NCI-H1930 (cell line): ENCODE data around the gene STX10.
"Not testable (repeated sequence)": the region's sequence is repeated elsewhere in the genome, so short reads cannot be mapped to it uniquely, and the experiment has no call there.

Experiments used
- DNase-seq, 2 experiments: peaks; one replicate each; lab custom pipeline; 2025; lab: John Stamatoyannopoulos, UW

Gene STX10

DNA sequence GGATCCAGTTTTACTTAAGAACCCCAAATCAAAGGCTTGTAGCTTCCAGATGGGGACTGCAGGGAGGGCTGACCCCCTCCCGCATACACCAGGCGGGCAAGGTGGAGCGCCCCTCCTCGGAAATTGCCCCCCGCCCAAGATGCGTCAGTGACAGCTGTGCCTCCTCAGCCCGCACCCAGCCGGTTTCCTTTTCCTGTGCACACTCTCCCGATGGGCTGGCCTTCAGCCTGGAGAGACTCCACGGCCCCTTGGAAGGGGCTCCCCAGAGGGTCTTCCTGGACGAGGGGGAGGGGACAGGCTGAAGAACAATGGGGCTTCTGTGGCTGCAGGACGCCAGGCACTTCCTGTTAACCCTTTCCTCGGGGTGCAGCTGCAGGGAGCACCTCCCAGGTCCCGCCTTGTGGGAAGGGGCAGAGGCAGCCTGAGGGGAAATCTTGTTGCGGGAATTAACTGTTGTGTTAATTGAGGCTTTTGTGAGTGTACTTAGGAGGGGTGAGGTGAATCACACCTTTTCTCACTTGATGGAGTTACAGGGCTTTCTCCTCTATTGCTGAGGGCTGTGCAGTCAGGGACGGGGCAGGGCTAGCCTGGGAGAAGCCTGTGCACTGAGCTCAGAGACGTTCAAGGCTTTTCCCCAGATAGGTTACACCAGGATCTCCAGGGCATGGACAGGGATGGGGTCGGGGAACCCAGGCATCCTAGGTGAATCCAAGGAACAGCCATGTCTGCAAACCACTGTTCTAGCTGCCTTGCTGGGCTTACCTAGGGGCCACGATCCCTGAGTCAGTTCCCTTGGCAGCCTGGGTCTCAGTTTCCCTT is 14.4 kb upstream of the STX10 start:
- DNase-seq, result no peak

DNA sequence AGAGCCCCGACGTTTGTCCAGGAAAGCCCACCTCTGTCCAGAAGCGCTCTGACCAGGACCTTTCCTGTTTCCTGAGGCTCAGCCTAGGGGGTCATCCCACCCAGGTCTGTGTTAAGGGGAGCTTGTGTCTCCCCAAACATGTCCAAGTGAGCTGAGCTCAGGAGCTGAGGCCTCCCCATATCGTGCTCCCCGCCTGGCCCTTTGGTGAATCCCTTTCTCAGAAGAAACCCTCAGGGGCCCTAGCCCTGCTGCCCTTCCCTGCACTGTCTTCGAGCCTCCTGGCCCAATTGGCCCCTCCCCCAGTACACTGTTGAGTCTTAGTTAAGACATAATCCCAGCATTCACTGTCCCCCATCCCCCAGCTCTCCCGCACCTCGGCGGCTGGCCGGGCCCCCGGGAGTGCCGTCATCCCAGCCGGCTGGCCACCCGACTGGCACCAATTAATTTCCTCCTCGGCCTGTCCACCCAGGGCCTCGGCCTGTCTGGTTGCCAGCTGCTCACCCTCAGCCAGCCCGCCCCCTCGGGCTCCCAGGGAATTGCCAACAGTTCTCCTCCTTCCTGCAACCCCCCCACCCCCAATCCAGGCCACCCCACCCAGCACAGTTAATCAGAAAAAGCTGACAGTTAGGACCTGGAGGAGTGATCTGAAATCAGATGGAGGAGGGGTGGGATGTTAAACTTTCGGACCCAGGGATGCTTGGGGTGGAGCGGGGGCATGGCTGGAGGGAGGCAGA is 13.6 kb upstream of the STX10 start:
- DNase-seq, result no peak

DNA sequence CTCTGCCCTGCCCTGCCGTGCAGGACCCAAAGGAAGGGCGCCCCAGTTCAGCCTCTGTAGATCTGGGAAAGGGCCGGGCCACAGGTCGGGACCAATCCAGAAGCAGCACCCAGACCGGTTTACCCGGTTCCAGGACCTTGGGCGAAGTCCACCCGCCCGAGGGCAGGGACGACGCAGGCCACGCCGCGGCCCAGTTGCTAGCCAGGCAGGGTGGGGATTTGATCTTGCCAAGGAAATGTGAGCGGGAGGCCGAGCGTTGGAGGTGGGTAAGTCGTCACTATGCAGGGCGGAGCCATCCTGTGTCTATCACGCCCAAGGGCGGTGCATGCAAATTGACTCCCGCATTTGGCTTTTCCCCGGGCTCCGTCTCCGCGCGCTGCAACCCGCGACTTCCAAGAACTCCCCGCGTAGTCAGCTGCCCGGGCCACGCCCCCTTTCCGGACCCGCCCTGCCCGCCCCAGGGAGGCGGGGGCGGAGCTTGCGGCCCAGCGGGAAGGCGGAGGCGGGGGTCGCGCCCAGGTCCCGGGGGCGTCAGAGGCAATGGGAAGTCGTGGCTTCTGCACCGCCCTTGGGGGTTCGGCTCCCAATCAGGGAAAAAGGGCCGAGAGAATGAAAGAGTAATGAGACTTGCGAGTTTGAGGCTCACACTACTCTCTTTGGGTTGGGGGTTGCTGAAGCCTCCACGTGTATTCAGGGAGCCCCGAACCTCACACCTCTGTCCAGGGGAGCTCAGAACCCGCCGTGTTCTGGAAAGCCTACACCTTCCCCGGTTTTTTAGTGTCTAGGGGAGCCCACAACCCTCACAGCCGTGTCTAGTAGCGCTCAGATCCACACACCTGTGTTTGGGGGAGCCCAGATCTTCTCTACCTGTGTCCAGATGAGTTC is 12.8 kb upstream of the STX10 start:
- DNase-seq, result peak; percentile 75 to 79

DNA sequence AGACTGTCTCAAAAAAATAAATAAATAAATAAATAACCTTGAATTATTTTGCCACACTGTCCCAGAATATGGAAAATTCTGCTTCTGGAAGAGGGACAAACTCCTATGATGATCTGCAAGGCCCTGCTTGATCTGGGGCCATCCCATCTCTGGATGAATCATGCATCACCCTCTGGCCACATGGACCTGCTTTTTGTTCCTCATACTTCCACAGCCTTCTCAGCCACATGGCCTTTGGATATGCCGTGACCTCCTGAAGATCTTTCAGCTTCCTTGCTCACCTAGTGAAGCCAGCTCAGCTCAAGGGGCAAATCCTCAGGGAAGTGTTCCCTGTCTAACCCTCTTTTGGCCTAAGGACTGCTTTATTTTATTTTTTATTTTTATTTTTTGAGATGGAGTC is 10.4 kb upstream of the STX10 start:
- no peak for DNase-seq

DNA sequence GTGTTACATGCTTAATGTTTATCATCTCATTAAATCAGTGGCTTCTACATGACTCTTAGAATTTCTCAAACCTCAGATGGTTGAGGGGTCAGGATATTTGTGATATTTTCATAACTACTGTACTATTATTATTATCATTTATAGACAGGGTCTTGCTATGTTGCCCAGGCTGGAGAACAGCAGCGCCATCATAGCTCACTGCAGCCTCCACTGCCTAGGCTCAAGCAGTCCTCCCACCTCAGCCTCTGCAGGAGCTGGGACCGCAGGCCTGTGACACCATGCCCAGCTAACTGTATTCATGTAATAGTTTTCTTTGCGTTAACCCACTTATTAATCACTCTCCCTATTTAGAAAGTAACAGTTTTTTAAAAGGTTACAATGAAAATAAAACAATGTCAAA is 9.5 kb upstream of the STX10 start:
- DNase-seq, result no peak

DNA sequence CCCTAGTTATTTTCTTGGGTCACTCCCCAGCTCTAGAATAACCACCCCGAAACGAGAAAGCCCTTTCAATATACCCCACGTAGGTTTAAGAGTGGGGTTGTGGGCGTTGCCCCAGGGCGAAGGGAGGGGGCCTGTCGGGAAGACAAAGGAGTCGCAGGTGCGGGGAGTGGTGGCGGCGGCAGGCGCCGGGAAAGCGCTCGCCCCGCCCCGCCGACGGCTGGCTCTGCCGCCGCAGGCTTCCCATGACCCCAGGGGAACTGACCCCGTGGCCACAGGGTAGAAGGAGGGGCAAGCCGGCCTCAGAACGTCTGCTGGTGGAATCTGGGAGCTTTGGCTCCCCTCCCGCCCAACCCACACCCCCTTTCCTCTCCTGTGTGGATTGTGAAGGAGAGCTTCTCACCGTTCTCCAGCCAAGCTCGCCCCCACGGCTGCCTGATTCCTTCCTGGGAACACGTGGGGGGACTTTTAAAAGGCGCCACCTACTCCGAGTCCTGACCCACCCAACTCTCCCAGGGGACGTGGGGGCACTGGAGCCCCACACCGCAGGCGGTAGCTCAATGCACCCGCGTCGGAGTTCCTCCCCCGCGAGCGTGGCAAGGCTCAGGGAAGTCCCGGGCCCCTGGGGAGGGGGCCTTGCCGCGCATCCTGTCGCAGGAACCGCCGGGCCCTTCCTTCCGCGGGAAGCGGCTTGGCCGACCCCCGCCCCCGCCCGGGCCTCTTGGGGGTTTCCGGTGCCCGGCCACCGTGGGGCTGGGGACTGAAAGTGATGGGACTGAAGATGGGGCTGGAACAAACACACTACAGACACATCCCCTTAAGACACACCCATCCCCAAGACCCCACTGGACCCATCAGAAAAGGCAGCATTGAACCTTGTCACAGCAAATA is 5.5 kb upstream of the STX10 start:
- no peak for DNase-seq

DNA sequence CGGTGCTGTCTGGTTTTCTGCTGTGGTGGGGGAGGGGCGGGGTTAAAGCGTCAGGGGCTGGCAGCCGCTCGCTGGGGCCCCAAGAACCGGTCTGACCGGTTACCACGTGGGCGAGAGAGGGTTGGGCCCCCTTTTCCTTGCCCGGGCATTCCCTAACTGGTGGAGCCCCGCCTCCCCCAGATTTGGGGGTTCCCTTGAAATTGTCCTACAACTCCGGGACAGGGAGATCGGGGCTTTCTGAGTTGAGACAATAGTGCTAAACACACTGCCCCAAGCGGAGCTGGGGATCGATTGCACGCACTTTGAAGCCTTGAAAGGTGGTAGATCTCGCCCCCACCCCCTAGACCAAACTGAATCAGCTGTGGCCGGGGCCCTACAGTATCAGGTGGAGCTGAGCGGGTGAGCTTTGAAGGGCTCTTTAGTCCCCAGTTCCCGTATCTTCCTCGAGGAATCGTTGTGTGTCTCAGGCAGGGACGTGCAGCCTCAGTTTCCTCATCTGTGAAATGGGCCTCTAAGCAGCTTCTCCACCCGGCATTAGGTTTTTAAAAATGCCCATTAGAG is 4.8 kb upstream of the STX10 start:
- no peak for DNase-seq

DNA sequence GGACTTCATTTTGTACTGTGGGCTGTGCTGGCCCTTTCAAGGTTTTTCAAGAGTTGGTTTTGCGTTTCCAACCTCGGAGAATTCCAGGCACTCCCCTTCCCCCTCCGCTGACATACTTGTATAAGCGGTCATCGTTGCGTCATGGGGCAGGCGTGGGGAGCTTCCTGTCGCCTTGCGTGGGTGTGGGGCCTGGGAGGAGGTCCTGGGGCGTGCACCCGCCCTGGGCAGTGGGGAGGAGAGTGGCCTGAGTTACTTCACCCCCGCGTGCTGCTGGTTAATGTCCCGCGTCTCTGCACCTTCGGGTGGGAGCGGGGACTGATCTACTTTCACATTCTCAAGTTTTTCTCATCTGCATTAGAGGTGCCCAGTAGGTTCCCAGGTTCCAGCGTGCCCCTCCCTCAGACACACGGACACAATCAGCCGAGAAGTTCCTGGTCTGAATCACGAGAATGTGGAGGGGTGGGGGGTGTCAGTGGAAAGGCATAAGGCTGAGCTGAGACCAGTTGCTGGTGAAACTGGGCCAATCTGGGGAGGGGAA is 4.1 kb upstream of the STX10 start:
- no peak for DNase-seq

DNA sequence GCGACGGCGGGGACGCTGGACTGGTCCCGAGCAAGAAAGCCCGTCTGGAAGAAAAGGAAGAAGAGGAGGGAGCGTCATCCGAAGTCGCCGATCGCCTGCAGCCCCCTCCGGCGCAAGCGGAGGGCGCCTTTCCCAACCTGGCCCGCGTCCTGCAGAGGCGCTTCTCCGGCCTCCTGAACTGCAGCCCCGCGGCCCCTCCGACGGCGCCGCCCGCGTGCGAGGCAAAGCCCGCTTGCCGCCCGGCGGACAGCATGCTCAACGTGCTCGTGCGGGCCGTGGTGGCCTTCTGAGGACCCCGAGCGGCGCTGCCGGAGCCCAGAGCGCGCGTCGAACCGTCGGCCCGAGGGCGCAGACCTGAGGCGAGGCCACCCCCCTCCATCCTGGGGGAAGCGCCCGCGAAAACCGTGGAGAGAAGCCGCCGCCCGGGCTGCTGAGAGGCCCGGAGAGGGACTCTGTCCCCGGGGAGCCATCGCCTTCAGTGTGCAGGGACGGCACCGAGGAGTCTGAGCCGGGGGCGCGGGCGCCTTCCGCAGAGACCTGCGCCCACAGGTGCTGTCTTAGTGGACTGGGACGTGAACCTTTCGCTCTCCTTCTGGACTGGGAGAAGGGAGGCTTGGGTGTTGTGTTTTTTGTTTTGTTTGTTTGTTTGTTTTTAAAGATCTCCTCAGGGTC is 3.5 kb upstream of the STX10 start:
- peak; percentile 10 to 32 for DNase-seq

DNA sequence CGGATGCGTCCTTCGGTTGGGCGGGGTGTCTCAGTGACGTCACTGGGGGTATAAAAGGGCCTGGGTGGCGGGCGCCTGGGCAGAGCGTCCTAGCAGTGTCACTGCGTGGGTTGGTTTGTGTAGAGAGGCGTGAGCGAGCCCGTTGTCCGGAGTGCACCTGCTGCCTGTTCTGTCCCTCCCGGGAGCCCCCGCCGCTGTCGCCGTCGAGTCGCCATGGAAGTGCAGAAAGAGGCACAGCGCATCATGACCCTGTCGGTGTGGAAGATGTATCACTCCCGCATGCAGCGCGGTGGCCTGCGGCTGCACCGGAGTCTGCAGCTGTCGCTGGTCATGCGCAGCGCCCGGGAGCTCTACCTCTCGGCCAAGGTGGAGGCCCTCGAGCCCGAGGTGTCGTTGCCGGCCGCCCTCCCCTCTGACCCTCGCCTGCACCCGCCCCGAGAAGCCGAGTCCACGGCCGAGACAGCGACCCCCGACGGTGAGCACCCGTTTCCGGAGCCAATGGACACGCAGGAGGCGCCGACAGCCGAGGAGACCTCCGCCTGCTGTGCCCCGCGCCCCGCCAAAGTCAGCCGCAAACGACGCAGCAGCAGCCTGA is 2.9 kb upstream of the STX10 start:
- peak in 1 of 2 experiments; percentile 89 for DNase-seq

DNA sequence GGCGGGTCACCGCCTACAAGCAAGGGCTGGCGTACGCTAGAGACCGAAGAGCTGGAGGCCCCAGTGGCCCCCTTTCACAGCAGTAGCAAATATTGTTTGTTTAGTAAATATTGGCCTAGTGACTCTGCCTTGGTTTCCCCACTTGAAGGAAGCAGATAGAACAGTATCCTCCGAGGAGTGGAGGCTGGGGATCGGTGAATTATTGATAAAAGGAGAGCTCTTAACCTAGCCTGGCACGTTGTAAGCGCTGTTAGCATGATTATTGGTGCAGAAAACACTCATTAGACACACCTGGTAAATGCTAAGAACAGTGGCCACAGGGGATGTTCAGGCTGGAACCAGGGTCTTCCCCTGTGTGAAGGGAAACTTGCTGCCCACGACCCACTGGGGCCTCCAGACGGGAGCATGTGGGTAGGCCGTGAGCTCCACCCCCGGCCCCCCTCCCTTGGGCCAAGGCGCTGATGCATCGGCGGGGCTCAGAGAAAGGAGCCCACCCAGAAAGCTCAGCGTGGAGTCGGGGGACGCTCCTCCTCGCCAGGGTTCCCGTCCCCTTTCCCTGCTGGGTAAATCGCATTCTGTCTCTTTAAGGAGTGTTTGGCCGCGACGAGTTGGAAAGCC is 2.3 kb upstream of the STX10 start:
- DNase-seq, result peak in 1 of 2 experiments; percentile 87

DNA sequence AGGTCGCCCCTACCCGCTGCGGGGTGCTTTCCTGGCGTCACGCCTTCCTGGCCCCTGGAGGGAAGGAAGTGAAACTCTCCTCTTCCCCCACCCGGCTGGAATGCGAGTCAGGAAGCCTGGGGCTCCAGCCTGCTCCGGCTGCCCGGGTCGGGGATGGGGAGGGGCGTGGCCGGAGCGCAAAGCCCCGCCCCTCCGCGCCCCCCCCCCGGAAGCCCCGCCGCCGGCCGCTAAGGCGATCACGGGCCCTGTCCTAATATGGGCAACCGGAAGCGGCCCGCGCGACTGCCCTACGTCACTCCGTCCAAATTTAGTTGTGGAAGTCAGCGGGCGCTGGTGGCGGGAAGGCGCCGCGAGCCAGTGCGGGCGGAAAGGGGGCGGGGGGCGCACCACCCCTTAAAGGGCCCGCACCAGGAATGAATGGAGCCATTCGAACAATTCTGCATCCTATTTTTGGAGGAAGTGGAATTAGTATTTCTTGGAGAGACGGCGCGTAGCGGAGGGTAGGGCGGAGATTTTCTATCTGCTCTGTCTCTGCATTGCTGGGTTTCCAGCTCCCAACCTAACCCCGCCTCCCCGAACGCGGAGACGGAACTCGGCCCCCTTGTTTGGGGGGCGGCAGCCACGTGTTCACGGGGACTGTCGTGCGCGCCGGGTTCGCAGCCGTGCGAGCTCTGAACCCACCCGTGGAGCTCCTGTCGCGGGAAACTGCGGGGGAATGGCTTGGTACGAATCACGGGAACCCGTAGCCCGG is 1.6 kb upstream of the STX10 start:
- DNase-seq, result peak; percentile 87 to 93

DNA sequence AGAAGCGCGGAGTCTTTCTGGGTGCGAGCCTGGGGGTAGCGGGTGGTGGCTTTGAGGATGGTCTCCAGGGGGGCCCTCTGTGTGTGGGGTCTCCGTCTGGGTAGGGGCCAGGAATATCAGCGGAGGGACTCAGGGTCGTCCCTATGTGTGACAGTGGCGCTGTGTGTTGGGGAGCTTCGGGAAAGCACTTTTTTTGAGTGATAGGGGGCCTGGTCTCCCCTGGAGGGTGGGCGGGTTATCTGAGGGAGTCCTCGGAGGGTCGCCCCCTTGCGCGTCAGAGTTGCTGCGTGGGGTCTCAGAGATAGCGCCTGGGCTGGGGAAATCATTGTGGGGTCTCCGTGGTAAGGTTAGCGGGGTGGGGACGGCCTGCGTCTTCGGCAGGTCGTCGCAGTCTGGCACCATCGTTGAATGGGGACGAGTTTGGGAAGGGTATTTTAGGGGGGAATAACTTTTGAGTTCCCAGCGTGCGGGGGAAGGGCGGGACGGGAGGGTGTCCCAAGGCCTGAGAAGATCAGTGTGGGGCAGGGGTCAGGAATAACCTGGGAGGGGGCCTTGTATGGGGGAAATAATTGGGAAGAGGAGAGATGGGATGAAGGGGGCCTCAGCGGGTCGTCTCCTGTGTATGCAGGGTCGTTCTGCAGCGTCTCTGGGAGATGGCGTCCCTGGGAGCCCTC is 893 bp upstream of the STX10 start:
- DNase-seq, result no peak

DNA sequence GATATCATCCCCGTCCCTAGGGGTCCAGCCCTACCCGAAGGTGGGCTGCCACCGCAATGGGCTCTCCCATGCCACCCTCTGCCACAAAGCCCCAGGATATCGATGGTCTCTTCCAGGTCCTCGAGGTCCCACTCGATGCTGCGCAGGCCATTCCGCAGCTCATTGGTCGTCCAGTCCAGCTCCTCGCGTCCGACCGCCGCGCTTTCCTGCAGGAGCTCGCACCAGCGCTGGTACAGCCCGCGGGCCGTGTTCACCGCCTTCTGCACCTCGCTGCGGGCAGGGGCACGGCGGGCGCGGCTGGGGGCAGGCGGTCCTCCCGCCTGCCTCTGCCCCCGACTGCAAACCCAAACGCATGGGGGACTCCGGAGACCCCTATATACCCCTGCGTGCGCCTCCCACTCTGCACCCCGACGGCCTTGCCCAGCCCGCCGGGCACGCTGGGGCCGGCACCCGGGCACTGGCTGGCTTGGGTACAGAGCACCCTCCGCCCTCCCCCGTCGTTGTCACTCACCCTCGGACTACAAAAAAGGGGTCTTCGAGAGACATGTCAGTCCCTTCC is 468 bp downstream of the STX10 start:
- DNase-seq, result no peak

DNA sequence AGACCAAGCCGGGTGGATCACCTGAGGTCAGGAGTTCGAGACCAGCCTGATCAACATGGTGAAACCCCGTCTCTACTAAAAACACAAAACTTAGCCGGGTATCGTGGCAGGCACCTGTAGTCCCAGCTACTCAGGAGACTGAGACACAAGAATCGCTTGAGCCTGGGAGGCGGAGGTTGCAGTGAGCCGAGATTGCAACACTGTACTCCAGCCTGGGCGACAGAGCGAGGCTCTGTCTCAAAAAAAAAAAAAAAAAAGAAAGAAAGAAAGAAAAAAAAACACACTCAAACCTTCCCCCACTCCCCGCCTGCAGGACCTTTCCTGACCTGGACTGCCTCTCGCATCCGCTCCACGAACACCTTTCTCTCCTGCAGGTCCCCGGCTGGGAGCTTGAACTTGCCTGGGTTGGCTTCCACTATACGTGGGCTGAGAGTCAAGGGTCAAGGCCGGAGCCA is 975 bp downstream of the STX10 start:
- not testable (repeated sequence) for DNase-seq

DNA sequence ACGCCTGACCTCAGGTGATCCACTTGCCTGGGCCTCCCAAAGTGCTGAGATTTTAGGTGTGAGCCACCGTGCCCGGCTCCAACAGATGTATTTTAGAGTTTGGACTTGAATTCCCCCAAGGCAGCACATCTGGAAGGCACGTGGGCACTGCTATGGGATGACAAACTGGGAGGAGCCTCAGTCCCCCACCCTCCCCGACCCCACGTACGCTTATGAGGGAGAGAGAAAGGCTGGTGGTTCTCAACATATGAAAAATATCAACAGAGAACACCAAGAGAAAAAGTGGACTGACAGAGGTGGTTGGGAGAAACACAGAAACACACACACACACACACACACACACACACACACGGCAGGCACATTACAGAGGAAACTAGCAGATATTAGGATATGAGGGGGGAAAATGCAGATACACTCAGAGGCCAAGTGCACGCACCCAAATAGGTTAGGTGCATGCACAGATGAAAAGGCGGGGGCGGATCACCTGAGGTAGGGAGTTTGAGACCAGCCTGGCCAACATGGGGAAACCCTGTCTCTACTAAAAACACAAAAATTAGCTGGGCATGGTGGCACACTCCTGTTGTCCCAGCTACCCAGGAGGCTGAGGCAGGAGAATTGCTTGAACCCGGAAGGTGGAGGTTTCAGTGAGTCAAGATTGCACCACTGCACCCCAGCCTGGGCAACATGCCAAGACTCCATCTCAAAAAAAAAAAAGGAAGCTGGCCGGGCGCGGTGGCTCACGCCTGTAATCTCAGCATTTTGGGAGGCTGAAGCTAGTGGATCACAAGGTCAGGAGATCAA is 3.2 kb downstream of the STX10 start:
- DNase-seq, result no peak
